ENCODE results near the gene THPO.

THPO gene

DNA sequence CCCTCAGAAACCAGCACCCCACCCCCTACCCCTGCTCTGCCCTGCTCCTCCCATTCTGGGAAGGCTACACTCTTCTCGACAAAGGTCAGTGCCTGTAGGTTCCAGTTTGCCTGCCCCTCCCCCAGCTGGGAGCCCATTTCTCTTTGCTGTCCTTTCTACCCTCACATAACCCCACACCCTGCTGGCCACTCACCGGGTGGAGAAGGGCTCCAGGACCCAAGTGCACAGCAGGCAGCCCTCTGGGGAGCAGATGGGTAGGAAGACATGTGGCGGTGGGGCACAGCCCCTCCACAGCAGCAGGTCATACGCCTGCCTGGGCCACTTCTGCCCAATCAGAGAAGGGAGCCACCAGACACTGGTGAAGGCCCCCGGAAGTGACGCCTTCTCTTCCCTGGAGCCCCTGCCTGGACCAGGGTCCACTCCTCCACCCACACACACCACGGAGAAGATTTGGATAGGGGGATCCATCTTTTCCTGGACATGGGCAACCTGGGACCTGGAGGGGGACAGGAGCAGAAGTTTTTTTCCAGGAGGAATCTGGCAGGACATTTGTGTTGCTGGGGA, at the start of gene THPO:
THPO (minus strand) TSS at position 326 of the 564 bp plus-strand sequence. CDS start 1,948 bp downstream, outside the sequence.
- DNase-seq: no peak

DNA sequence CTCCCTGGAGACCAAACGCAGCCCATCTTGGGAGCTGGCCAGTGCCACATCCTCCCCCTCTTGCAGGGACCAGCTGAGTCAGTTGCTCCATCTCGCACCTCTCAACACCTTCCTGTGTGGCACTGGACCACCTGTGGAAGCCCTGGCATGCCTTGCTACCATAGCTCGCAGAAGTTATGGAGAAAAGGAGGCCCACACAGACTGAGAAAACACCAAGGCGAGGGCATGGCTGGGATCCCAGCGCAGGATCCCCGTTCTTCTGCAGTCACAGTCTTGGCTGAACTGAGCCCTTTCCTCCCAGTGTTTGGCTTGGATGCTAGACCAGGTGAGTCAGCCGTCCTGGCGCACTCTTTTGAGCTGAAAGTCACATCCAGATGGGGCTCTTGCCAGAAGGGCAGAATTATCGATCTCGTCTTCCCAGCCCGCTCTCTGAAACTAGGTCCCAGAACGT, 48.7 kb upstream of the THPO start:
- DNase-seq: no peak

DNA sequence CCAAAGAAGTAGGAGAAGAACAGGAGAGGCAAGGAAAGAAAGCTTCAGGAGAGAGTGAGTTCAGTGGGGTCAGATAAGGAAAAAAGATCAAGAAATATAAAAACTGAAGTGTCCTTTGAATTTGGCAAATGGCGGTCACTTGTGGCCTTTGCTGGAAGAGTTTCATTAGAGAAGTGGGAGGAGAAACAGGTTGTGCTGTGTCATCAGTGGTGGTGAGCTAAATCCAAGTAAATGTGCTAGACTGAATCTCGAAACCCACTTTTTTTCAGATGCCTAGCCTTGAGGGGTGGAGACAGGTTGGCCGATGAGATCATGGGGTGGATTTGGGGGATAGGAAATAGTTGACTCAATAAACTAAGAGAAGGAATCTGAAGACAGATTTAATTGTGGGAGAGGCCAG, 45.6 kb upstream of the THPO start:
- no peak for DNase-seq

DNA sequence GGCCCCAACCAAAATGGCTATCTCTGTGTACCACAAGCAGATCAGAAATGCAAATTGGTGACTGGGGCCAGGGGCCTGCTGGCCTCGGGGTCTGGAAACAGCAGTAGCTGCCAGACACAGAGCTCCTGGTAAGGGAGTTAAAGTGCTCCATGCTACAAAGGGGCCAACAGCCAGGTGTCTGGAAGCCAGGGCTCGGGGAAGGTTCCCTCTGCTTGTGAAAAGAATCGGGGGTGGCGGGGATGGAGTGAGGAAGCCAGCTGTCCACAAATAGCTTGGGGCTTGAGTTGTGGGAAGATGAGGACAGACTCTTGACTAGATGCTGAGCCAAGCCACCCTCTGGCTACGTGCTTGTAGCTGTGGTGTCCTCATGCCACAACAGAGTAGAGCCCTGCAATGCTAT, 41.2 kb upstream of the THPO start:
- DNase-seq: no peak

DNA sequence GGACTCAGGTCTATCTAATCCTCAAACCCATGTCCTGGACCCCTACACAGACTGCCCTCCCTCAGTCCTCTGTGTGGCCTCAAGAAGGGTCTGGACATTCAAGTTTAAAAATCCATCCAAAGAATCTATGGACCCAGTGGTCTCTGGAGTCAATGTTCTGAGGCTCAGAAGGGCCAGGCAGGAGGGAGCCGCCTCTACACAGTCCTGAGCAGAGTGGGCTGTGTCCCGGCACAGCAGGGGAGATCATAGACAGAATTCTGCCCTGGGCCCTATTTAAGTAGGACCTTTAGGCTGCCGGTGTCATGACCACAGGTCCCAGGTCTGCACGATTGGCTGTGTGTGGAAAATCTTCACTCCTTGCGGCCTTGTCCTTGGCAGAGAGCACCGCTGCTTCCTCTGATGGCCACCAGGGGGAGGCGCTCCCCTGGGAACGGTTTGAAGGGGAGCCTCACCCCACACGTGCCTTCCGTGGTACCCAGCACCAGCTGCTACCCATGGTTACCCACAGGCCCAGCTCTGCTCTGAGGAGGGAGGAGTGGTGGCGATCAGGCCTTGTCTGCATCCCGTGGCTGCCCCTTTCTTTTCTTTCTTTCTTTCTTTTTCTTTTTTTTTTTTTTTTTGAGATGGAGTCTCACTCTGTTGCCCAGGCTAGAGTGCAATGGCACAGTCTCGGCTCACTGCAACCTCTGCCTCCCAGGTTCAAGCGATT, 39.8 kb upstream of the THPO start:
- DNase-seq: peak; percentile 13 to 60 (median 35)

DNA sequence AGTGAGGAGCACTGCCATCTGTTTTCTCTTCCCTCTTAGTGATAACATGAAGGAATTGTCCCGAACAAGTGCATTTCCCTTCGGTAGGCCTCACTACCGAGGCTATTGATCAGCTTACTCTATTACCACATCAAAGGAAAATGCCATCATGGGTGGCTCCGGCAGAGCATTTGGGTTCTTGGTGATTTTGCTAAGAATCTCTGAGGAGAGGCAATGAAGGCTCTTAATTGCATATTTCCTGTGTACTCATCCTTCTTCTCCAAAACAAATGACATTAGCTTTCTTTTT, 37.1 kb upstream of the THPO start:
- no peak for DNase-seq

DNA sequence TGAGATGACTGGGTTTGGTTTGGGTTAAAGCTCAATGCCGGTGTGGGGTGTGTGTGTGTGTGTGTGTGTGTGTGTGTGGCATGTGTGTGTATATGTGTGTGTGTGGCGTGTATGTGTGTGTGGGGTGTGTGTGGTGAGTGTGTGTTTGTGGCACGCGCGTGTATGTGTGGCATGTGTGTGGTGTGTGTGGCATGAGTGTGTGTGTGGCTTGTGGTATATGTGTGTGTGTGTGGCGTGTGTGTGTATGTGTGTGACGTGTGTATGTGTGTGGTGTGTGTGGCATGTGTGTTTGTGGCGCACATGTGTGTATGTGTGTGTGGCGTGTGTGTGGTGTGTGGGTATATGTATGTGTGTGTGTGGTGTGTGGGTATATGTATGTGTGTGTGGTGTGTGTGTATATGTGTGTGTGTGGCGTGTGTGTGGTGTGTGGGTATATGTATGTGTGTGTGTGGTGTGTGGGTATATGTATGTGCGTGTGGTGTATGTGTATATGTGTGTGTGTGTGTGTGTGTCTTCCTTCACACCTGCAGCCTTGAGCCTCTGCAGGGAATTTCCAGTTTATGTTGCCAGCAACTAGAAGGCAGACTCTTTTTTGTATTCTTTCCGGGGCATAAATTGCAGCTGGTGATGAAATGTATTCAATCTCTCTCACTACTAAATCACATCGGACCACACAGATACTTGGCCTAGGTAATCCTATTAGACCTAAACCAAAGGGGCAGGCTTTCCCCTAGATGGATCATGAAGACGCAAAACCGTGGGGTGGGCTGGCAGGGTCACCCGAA, 36.6 kb upstream of the THPO start:
- DNase-seq: no peak

DNA sequence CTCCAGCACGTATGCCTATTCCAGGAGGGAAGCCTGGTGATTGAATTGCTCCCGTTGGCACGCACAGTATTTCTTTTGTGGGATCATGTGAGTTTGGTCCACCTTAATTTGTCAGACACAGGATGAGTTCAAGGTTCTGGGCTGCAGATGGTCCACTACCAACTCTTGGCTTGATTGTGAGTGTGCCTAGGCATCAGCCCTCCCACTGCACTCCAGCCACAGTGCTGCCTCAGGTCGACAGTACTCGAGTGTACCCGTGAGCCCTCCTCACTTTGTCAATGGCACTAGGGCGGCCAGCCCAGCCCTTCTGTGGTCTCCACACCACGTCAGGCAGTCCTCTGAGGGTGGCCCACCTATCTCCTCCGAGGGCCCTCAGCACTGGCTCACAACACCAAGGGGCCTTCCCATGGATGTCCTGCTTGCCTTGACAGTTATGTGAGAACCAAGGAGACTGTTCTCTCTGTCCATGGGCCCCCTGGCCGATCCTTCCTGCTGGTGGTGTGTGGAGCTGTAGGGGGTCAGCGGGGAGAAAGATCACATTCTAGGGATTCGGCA, 32.0 kb upstream of the THPO start:
- no peak for DNase-seq

DNA sequence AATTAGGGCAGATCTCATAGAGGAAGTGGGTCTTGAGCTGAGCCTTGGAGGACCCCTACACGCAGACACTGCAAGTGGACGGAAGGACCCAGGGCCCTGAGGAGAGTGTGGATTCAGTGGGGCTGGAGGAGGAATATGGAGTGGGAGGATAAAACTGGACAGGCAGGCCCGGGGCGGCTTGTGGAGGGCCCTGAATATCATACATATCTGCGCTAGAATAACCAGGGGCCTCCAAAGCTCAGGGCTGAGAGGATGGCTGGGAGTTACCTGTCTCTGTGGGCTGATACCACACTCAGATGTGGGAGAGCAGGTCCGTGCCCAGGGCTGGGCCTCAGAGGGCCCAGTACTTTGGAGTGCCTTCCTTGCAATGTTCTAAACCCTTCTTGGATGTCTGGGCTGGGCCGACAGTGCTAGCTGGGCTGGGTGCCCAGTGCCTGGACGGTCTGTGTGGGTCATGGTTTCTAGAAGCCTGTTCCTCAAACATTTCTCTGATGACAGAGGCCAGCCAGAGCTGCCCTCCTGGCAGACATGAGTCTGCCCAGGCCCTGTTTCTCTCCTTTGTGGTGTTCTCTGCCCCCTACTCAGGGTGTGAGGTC, 31.4 kb upstream of the THPO start:
- no peak for DNase-seq

DNA sequence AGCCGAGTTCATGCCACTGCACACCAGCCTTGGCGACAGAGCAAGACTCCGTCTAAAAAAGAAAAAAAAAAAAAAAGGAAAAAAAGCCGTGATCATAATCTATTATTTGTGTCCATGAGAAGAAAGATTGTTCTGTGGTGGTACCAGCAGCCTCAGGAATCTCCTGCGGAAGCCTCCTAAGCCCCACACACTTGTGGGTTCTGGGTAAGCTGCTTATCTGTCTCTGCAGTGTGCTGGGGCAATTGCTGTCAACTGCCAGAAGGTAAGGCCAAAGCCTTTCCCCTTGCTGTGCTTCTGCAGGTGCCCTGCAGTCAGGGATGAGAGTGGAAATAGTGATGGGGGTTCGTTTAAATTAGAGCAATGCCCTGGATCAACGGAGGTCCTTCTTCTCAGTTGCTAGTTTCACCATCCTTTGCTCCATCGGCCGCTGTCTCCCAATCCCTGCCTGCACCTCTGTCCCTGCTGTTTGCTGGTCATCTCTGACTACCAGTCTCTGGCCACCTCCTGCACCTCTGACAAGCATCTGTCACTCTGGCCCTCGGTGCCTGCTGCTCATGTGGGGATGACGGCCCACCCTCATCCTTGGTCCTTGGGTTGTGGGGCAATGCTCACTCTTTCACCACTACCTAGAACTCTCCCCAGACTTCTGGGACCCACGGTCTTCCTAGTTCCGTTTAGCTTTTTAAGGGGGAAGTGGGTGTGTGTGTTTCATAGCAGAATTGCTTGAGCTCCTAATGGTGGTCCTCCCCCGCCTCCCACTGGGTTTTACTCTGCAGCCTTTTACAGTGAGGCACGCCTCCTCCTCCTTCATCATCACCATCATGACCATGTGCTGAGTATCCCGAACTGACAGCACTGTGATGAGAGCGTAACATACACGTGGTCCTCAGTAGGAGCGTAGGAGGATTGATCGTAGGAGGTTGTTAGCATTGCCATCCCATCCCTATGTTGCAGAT, 27.3 kb upstream of the THPO start:
- no peak for DNase-seq

DNA sequence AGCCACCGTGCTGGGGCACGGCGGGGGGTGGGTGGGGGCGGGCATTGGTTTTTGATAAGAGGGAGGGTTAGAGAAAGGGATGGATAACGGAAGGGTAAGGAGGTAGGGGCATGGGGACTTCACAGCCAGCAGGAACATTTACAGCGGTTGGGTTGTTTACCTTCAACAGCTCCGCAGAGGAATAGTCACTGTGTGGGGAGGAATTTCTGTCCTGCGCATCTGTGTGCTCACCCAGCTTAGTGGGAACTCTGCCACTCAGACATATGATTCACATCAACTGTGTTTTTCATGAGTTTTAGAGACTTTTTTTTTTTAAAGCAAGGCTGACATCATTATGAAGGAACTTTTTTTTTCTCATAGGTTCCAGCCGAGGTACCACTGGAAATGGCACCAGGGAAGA, 21.4 kb upstream of the THPO start:
- no peak for DNase-seq

DNA sequence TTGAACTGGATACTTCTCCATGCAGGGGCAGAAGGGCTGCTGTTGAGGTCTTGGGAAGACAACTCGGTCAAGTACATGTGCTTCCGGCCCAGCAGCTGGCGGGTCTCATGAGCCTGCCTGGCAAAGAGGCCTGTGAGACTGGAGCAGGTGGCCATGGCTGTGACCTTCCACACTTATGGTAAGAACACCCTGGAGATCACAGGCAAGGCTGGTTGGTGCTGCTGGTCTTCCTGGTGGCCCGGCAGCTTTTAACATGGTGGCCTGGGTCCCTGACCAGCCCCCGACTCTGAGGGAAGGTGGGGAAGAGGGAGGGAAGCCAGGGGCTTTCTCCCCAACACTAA, 17.3 kb upstream of the THPO start:
- DNase-seq: no peak

DNA sequence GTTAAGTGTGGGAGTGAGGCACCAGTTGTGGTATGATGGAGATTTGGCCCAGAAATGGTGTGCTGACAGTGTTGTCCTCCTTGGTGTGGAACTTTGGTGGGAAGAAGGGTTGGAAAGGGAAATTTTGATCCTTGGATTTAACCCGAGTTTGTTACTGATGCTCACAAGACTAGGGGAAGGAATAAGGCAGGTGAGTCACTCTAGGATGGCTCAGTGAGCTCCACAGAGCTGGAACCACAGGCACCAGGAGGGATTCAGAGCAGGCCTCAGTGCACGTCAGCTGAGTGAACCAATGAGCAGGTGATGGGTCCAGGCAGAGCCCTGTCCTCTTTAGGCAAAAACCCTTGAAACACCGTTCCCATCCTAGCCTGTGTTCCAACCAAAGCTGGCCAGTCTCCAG, 13.3 kb upstream of the THPO start:
- DNase-seq: no peak

DNA sequence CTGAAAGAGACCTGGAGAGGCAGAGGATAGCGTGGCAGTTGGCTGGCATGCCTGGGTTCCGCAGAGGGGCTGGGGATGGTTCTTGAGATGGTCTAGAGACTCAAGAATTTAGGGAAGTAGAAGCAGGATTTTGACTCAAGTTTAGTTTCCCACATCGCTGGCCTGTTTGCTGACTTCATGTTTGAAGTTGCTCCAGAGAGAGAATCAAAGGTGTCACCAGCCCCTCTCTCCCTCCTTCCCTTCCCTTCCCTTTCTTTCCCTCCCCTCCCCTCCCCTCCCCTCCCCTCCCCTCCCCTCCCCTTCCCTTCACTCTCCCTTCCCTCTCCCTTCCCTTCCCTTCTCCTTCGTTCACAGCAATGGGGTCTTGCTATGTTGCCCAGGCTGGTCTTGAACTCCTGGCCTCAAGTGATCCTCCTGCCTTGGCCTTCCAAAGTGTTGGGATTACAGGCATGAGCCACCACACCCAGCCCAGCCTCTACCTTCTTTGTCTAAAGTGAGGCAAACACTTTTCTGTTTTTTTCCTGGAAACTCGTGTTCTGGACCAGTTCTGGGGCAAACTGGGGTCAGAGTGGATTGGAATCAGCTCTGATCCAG, 12.0 kb upstream of the THPO start:
- DNase-seq: no peak

DNA sequence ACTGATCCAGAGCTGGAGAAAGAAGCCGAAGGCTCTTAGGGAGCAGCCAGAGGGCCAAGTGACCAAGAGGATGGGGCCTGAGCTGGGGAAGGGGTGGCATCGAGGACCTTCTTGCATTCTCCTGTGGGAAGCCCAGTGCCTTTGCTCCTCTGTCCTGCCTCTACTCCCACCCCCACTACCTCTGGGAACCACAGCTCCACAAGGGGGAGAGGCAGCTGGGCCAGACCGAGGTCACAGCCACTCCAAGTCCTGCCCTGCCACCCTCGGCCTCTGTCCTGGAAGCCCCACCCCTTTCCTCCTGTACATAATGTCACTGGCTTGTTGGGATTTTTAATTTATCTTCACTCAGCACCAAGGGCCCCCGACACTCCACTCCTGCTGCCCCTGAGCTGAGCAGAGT, 11.4 kb upstream of the THPO start:
- DNase-seq: no peak

DNA sequence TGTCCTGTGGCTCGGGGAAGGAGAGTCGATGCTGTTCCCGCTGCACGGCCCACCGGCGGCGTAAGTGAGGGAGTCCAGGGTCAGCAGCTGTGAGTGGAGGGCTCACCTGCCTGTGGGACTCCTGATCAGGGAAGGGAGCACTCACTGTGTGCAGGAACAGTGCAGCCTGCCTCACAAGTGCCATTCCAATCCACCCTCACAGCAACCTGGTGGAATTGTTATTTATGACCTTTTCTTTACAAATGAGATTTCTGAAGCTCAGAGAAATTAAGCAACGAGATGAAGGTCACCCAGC, 10.9 kb upstream of the THPO start:
- DNase-seq: no peak

DNA sequence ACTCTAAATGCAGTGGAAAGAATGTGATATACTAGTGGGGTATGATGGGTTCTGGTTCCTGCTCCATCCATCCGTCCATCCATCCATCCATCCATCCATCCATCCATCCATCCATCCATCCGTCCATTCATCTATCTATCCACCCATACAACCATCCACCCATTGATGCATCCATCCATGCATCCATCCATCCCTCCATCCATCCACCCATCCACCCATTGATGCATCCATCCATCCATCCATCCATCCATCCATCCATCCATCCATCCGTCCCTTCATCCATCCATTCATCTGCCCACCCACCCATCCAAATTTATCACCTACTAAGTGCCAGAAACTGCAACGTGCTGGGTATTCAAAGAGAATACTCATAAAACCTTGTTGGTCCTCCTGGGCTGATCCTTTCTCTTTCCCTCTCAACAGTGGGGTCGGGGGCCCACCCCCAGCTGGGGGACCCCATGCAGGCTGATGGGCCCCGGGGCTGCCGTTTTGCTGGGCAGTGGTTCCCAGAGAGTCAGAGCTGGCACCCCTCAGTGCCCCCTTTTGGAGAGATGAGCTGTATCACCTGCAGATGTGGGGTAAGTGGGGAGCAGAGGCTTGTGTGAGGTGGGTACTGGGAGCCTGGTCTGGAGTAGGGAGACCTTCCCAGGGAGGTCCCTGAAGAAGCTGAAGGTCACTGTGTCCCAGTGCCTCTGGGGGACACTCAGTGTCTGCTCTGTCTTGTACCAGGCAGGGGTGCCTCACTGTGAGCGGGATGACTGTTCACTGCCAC, 10.3 kb upstream of the THPO start:
- DNase-seq: no peak

DNA sequence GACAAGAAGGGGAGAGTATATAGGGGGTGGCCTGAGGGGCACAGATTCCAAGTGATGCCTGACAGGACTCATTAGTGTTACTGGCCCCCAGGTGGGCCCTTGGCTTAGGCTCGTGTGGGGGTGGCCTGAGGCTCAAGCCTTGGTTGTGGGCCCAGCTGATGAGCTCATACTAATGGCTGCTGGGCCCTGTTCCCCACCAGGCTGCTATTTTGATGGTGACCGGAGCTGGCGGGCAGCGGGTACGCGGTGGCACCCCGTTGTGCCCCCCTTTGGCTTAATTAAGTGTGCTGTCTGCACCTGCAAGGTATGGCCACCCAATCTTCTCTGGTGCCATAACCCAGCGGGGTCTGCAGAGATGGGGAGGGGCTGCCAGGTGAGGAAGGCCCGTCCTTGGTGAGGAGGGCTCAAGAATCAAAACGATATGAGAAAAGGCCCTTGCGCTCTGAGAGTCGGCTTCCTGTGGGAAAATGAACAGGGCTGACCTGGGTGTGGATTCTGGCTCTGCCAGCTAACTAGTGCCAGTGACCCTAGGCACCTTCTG, 9.2 kb upstream of the THPO start:
- DNase-seq: no peak

DNA sequence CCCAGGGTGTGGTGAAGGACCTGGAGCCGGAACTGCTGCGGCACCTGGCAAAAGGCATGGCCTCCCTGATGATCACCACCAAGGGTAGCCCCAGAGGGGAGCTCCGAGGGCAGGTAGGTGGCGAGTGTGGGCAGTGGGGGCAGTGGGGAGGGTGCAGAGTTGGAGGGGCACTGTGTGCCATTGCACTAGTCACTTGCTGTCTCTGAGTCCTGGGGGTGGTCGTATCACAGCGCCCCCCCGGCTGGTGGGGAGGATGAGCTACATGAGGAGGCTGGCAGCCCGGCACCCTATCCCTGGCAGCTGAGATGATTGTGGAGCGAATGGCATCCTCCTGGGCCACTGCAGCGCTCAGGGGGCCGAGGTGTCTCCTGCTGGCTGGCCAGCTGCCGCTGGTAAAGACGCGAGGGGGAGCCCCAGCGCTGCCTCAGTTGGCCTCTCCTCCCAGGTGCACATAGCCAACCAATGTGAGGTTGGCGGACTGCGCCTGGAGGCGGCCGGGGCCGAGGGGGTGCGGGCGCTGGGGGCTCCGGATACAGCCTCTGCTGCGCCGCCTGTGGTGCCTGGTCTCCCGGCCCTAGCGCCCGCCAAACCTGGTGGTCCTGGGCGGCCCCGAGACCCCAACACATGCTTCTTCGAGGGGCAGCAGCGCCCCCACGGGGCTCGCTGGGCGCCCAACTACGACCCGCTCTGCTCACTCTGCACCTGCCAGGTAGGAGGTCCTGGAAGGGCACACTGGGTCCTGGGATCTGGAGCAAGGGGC, 8.2 kb upstream of the THPO start:
- DNase-seq: no peak

DNA sequence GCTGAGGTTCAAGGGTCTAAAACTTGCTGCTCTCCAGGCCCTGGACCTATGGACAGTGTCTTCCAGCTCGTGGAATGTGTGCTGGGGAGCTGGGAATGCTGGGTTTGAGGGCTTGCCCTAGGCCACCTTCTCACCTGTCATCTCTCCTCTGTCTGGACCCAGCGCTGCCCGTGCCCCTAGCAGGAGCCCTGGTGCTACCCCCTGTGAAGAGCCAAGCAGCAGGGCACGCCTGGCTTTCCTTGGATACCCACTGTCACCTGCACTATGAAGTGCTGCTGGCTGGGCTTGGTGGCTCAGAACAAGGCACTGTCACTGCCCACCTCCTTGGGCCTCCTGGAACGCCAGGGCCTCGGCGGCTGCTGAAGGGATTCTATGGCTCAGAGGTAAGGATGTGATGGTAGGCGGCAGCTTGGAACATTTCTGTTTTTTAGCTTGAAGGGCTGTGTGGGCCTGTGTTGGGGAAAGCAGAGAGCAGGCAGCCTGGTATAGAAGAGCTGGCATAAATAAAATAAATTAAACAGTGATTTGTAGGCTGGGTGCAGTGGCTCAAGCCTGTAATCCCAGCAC, 6.9 kb upstream of the THPO start:
- DNase-seq: no peak

Data from activated naive CD4-positive, alpha-beta T cell (primary cell).